ES-I3 (cell line): ENCODE results near the gene CCDC27.

ENCODE experiments used
- H3K36me3 ChIP-seq: 2 replicates; pipeline ENCODE4 v1.6.1; 2013; ENCODE audit warnings: mild to moderate bottlenecking, low read length, control low read depth, moderate library complexity; ENCODE audit not compliant: insufficient read depth
- H3K4me1 ChIP-seq: 2 replicates; pipeline ENCODE4 v1.6.1; 2013; ENCODE audit warnings: mild to moderate bottlenecking, control low read depth, low read length; ENCODE audit not compliant: insufficient read depth
- H3K9ac ChIP-seq: 2 replicates; pipeline ENCODE4 v1.6.1; 2013; ENCODE audit warnings: low read depth, mild to moderate bottlenecking, low read length, moderate library complexity
- H3K9me3 ChIP-seq: 2 replicates; pipeline ENCODE4 v1.6.1; 2013; ENCODE audit warnings: mild to moderate bottlenecking, low read length, moderate library complexity; ENCODE audit not compliant: control insufficient read depth, insufficient read depth

The CCDC27 gene

GRCh38 chr1:3727825-3728776 is 24.1 kb upstream of the CCDC27 start:
- H3K9ac ChIP-seq: no peak overlapping the region
- no peaks in the 10 kb centered on the region for H3K9me3 ChIP-seq
- no peaks in the 10 kb centered on the region for H3K36me3 ChIP-seq

GRCh38 chr1:3729594-3730542 is 22.4 kb upstream of the CCDC27 start:
- no peaks in the 10 kb centered on the region for H3K36me3 ChIP-seq
- H3K9me3 ChIP-seq: no peaks in the 10 kb centered on the region
- H3K4me1 ChIP-seq: peaks cover 4% of the 10 kb centered on the region; the same call in 1 of the 2 replicates
- no peak overlapping the region for H3K9ac ChIP-seq

More at GRCh38 chr1:3727825-3728776, 24.1 kb upstream of the CCDC27 start:
- H3K4me1 ChIP-seq: no peaks in the 10 kb centered on the region; the same call in 1 of the 2 replicates

DNA sequence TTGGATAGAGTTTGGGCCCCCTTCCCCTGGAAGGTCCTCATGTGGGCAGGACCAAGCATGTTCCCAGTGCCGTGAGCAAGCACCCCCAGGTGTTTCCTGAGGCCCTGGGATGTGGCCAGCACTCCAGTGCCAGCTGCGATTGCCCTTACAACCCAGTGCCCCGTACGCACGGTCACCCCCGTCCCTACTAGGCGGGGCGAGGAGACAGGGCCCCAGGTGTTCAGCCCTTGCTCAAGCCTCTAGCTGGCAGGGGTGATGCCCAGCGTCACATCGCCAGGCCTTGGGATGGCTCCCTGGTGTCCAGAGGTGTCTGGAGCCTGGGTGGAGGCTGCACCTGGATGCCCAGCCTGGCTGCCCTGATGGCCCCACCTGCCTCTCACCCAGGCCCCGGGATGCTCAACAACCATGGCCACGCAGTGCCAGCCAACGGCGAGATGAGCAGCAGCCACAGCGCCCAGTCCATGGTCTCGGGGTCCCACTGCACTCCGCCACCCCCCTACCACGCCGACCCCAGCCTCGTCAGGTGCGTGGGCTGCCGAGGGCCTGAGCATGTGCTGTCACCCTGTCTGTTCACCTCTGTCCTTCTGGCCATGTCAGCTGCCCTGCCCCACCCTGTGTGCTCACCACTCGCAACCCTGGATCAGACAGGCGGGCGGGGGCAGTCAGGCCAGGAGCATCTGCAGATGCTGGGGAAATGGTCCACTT is 21.6 kb upstream of the CCDC27 start:
- Histone ChIP-seq H3K9ac (no peak overlapping the region), H3K4me1 (peaks cover 4% of the 10 kb centered on the region; the same call in 1 of the 2 replicates), H3K9me3 (no peaks in the 10 kb centered on the region), H3K36me3 (no peaks in the 10 kb centered on the region)

- Histone ChIP-seq H3K4me1 (peaks cover 4% of the 10 kb centered on the region; the same call in 1 of the 2 replicates), H3K9ac (no peak overlapping the region), H3K36me3 (no peaks in the 10 kb centered on the region), H3K9me3 (no peaks in the 10 kb centered on the region)
Observed at GRCh38 chr1:3731583-3732433, 20.4 kb upstream of the CCDC27 start.

DNA sequence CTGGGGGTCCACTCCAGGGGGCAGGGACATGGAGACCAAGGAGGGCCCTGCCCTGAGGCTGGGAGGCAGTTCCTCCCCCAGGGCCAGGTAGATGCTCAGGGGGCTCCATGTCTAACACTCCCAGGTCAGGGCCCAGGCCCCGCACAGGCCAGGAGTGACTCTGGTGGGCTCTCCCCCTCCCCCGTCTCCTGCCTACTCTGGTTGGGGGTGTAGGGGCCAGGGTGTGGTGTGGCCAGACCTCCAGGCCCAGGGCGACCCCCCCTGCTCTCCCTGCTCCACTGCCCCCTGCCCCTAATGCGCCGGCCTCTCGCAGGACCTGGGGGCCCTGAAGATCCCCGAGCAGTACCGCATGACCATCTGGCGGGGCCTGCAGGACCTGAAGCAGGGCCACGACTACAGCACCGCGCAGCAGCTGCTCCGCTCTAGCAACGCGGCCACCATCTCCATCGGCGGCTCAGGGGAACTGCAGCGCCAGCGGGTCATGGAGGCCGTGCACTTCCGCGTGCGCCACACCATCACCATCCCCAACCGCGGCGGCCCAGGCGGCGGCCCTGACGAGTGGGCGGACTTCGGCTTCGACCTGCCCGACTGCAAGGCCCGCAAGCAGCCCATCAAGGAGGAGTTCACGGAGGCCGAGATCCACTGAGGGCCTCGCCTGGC is 19.7 kb upstream of the CCDC27 start:
- H3K36me3 ChIP-seq: no peaks in the 10 kb centered on the region; the same call in 1 of the 2 replicates
- H3K9ac ChIP-seq: no peak overlapping the region
- no peaks in the 10 kb centered on the region for H3K9me3 ChIP-seq
- H3K4me1 ChIP-seq: peaks cover 4% of the 10 kb centered on the region; the same call in 1 of the 2 replicates

DNA sequence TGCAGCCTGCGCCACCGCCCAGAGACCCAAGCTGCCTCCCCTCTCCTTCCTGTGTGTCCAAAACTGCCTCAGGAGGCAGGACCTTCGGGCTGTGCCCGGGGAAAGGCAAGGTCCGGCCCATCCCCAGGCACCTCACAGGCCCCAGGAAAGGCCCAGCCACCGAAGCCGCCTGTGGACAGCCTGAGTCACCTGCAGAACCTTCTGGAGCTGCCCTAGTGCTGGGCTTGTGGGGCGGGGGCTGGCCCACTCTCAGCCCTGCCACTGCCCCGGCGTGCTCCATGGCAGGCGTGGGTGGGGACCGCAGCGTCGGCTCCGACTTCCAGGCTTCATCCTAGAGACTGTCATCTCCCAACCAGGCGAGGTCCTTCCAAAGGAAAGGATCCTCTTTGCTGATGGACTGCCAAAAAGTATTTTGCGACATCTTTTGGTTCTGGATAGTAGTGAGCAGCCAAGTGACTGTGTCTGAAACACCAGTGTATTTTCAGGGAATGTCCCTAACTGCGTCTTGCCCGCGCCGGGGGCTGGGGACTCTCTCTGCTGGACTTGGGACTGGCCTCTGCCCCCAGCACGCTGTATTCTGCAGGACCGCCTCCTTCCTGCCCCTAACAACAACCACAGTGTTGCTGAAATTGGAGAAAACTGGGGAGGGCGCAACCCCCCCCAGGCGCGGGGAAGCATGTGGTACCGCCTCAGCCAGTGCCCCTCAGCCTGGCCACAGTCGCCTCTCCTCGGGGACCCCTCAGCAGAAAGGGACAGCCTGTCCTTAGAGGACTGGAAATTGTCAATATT is 19.0 kb upstream of the CCDC27 start:
- Histone ChIP-seq H3K4me1 (peaks cover 4% of the 10 kb centered on the region; the same call in 1 of the 2 replicates), H3K36me3 (peaks cover 4% of the 10 kb centered on the region; the same call in 1 of the 2 replicates), H3K9ac (no peak overlapping the region), H3K9me3 (no peaks in the 10 kb centered on the region)

GRCh38 chr1:3733883-3734589 is 18.2 kb upstream of the CCDC27 start:
- H3K4me1 ChIP-seq: peaks cover 4% of the 10 kb centered on the region; the same call in 1 of the 2 replicates
- H3K9me3 ChIP-seq: no peaks in the 10 kb centered on the region
- H3K9ac ChIP-seq: no peak overlapping the region
- H3K36me3 ChIP-seq: peaks cover 10% of the 10 kb centered on the region

DNA sequence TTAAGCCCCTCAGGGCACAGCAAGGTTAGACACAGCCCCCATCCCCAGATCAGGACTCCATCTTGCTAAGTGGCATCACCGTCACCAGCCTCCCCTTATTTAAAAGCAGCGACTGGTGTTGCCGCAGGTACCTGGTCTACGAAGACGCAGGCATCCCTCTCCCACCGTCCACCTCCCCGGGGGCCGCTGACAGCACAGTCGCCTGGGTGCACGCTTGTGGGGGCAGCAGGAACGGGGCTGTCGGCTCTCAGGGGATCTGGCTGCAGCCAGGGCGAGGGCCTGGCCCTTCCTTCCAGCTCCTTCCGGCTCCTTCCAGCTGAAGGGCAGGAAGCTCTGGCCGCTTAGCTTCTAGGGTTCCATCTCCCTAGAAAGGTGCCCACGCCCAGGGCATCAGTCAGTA is 17.6 kb upstream of the CCDC27 start:
- peaks cover 11% of the 10 kb centered on the region for H3K36me3 ChIP-seq

GRCh38 chr1:3735027-3735681 is 17.1 kb upstream of the CCDC27 start:
- peaks cover 4% of the 10 kb centered on the region; the same call in 1 of the 2 replicates for H3K4me1 ChIP-seq
- no peak overlapping the region for H3K9ac ChIP-seq
- H3K36me3 ChIP-seq: peaks cover 16% of the 10 kb centered on the region
- H3K9me3 ChIP-seq: no peaks in the 10 kb centered on the region

More for the DNA sequence above, 17.6 kb upstream of the CCDC27 start:
- Histone ChIP-seq H3K9ac (no peak overlapping the region), H3K4me1 (peaks cover 4% of the 10 kb centered on the region; the same call in 1 of the 2 replicates), H3K9me3 (no peaks in the 10 kb centered on the region)

DNA sequence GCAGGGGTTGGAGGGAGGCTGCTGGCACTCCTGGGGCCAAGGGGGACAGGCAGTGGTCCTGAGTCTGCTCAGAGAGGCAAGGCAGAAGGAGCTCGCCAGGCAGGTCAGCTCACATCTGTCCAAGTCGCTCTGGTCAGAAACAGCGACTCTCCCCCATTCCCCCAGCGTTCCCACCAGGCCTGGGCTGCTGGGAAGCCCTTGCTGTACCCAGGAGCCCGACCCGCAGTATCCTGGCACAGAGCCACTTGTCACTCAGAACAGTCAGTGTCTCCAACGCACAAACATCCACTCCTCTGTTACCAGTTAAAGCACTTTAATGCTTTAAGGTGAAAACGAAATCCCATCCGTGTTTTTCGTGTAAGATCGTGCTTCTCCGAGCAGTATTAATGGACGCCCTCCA is 16.6 kb upstream of the CCDC27 start:
- Histone ChIP-seq H3K36me3 (peaks cover 16% of the 10 kb centered on the region), H3K9me3 (no peaks in the 10 kb centered on the region), H3K4me1 (peaks cover 4% of the 10 kb centered on the region; the same call in 1 of the 2 replicates), H3K9ac (no peak overlapping the region)

GRCh38 chr1:3736131-3736561 is 16.1 kb upstream of the CCDC27 start:
- Histone ChIP-seq H3K9ac (no peak overlapping the region), H3K9me3 (no peaks in the 10 kb centered on the region), H3K36me3 (peaks cover 16% of the 10 kb centered on the region), H3K4me1 (peaks cover 4% of the 10 kb centered on the region; the same call in 1 of the 2 replicates)
